Colon (tissue), 2 donors: Measurements from ENCODE around the gene EIF2B1.

Experiments
- FAIRE-seq: peaks from 2 replicates; lab custom pipeline; 2012; peaks lifted over from hg19 to GRCh38; lab: Jason Lieb, UNC
- donor health status: control.
- donor health status: control.

Gene EIF2B1

GRCh38 chr12:123633379-123634141 lies at the start of gene EIF2B1, which contains the start of gene GTF2H3:
EIF2B1 (minus strand) TSS chr12:123633686; CDS start chr12:123633557, 129 bp downstream.
GTF2H3 (plus strand) TSS chr12:123633829; CDS start chr12:123633860, 31 bp downstream.
- no peak for FAIRE-seq

- FAIRE-seq: no peak
Observed at GRCh38 chr12:123681605-123682004, 48.1 kb upstream of the EIF2B1 start.

GRCh38 chr12:123678981-123679380 lies 45.5 kb upstream of the EIF2B1 start:
- FAIRE-seq: no peak

- FAIRE-seq: no peak
Observed at GRCh38 chr12:123676616-123677320, 43.3 kb upstream of the EIF2B1 start.

- FAIRE-seq: no peak
Observed at GRCh38 chr12:123675436-123675835, 42.0 kb upstream of the EIF2B1 start.

- FAIRE-seq: no peak
Observed at GRCh38 chr12:123671876-123672275, 38.4 kb upstream of the EIF2B1 start.

- FAIRE-seq: no peak
Observed at GRCh38 chr12:123670882-123671728, 37.6 kb upstream of the EIF2B1 start, which contains the start of gene TCTN2. TCTN2 (plus strand) TSS chr12:123671113; CDS start chr12:123671241, 128 bp downstream.

GRCh38 chr12:123667771-123668170 lies 34.3 kb upstream of the EIF2B1 start:
- FAIRE-seq: no peak

- no peak for FAIRE-seq
Observed at GRCh38 chr12:123659996-123660727, 26.7 kb upstream of the EIF2B1 start.

GRCh38 chr12:123657211-123657610 lies 23.7 kb upstream of the EIF2B1 start:
- FAIRE-seq: no peak

- no peak for FAIRE-seq
Observed at GRCh38 chr12:123656392-123656791, 22.9 kb upstream of the EIF2B1 start.

- FAIRE-seq: no peak
Observed at GRCh38 chr12:123655420-123655819, 21.9 kb upstream of the EIF2B1 start.

GRCh38 chr12:123654129-123654701 lies 20.7 kb upstream of the EIF2B1 start:
- no peak for FAIRE-seq

- FAIRE-seq: no peak
Observed at GRCh38 chr12:123648401-123648800, 14.9 kb upstream of the EIF2B1 start.

- FAIRE-seq: no peak
Observed at GRCh38 chr12:123645878-123646277, 12.4 kb upstream of the EIF2B1 start.

- FAIRE-seq: no peak
Observed at GRCh38 chr12:123645380-123645779, 11.9 kb upstream of the EIF2B1 start.

- FAIRE-seq: no peak
Observed at GRCh38 chr12:123643911-123644310, 10.4 kb upstream of the EIF2B1 start.

GRCh38 chr12:123634142-123634561 lies 666 bp upstream of the EIF2B1 start:
- FAIRE-seq: no peak

GRCh38 chr12:123621619-123622530 lies 11.6 kb downstream of the EIF2B1 start:
- FAIRE-seq: no peak

- FAIRE-seq: no peak
Observed at GRCh38 chr12:123621101-123621500, 12.4 kb downstream of the EIF2B1 start.
